ENCODE data around the gene MRPS24. TPM values are rescaled to one million over a fixed set of nuclear protein-coding genes. Genes with fewer than 3 reads are reported as not detected.

MRPS24 gene
- total and polyA plus RNA-seq, 2 donors (not counting 3 experiments of a cell fraction or from before 2014, with no cell fraction given), result 105 to 279 TPM

GRCh38 chr7:43864126-43864525 is 5.2 kb downstream of the MRPS24 start:
- H3K9ac ChIP-seq (replicated peaks; ENCODE audit: extremely low read depth, insufficient read depth, low read length), result no peak overlapping the region
- peaks cover 6% of the 10 kb centered on the region for H3K4me1 ChIP-seq (ENCODE audit: control insufficient read depth, extremely low read depth, insufficient read depth, low read length)
- dilution Hi-C loops (cut with MboI; ENCODE audit: extremely low pct_ligation_motif_present, low sequenced_read_pairs), result no loop called here
- ChIA-PET POLR2A (no interaction called here), CTCF (interaction anchor here (1.4 kb wide), 2 partner anchors 12 to 25 kb away, joined by 3 to 4 read pairs; no protein-coding TSS in a partner anchor)
- no peaks in the 10 kb centered on the region for H3K9me1 ChIP-seq (replicated peaks; ENCODE audit: control insufficient read depth, extremely low read depth, insufficient read depth, low read length)
- no peak for DNase-seq (ENCODE audit: low read depth, low spot score)
- H3K4me3 ChIP-seq (replicated peaks in 1 of 3; ENCODE audit: insufficient read depth in 1 of 3, low read depth in 1 of 3, low read length in 3 of 3), result no peak overlapping the region
- no peak overlapping the region for H2AFZ ChIP-seq (ENCODE audit: low read depth, low read length)
- H4K20me1 ChIP-seq (replicated peaks; ENCODE audit: control insufficient read depth, extremely low read depth, insufficient read depth, low read length), result no peaks in the 10 kb centered on the region
- no peak for FAIRE-seq
- no peak for TF ChIP-seq GATA2 (IDR thresholded peaks at IDR 0.05; ENCODE audit: insufficient read depth, insufficient read length, low read depth, low read length)
- no peak for TF ChIP-seq FOS (IDR thresholded peaks at IDR 0.05; ENCODE audit: borderline replicate concordance, insufficient read depth, low read length)
- no peak for TF ChIP-seq MAX (IDR thresholded peaks at IDR 0.05; ENCODE audit: insufficient read depth, insufficient read length)
- no peak for TF ChIP-seq MYC (IDR thresholded peaks at IDR 0.05; ENCODE audit: low read depth, low read length)
- TF ChIP-seq EZH2 (IDR thresholded peaks at IDR 0.05; ENCODE audit: borderline replicate concordance, low read depth, low read length, severe bottlenecking), result no peak
- TF ChIP-seq JUN (IDR thresholded peaks at IDR 0.05; ENCODE audit: borderline replicate concordance, insufficient read depth, insufficient read length, low read depth), result no peak
- TF ChIP-seq CTCF (IDR thresholded peaks at IDR 0.05; ENCODE audit: extremely low read depth in 1 of 2, insufficient read depth in 1 of 2, low read depth in 1 of 2, low read length in 2 of 2), result no peak
- no peak for TF ChIP-seq POLR2A (IDR thresholded peaks at IDR 0.05; ENCODE audit: low read depth, low read length)
- no peak for TF ChIP-seq POLR2AphosphoS5 (IDR thresholded peaks at IDR 0.05; ENCODE audit: insufficient read depth, low read depth, low read length)
- peaks cover 3 to 9% of the 10 kb centered on the region in 2 experiments for H3K36me3 ChIP-seq (ENCODE audit: control insufficient read depth in 2 of 2, extremely low read depth in 1 of 2, insufficient read depth in 2 of 2, low read length in 2 of 2)
- no peaks in the 10 kb centered on the region for H3K9me3 ChIP-seq (replicated peaks; ENCODE audit: control insufficient read depth, insufficient read depth, low read length)
- no peak overlapping the region for H3K27ac ChIP-seq (ENCODE audit: insufficient read depth, low read depth, low read length)
- H3K79me2 ChIP-seq (ENCODE audit: control insufficient read depth, insufficient read depth, low read length), result no peaks in the 10 kb centered on the region
- no TSS peak for BruUV-seq (replicated peaks)
- H3K27me3 ChIP-seq (ENCODE audit: control insufficient read depth in 2 of 2, insufficient read depth in 2 of 2, low read length in 2 of 2), result peaks cover 2 to 4% of the 10 kb centered on the region in 2 experiments
- H3K4me2 ChIP-seq (ENCODE audit: insufficient read depth, low read length), result no peak overlapping the region
- intact Hi-C loops (cut with micrococcal nuclease), result no loop called here
